Transverse colon (tissue), 4 donors: ENCODE results near the gene ZNF91. TPM values are rescaled to one million over a fixed set of nuclear protein-coding genes. Genes with fewer than 3 reads are reported as not detected.
"Not testable (repeated sequence)": the region's sequence is repeated elsewhere in the genome, so short reads cannot be mapped to it uniquely, and the experiment has no call there.

Source experiments
- DNase-seq: peaks from one replicate; pipeline ENCODE4 v3.0.0-alpha.2; 2019
- H3K27ac ChIP-seq, 4 donors: fragments of 200-600 bp; sonication (generic); 2 replicates each; pipeline ENCODE4 v1.5.1; 2016 to 2018; ENCODE audit warnings: inconsistent platforms in 4 of 4
- H3K27me3 ChIP-seq: fragments of 200-600 bp; sonication (generic); 2 replicates; pipeline ENCODE4 v1.5.1; 2017; ENCODE audit warnings: inconsistent platforms
- H3K36me3 ChIP-seq, 4 donors: fragments of 200-600 bp; sonication (generic); 2 replicates each; pipeline ENCODE4 v1.5.1; 2017 to 2019; ENCODE audit warnings: inconsistent platforms in 4 of 4
- H3K4me1 ChIP-seq, 4 donors: fragments of 200-600 bp; sonication (generic); 2 replicates each; pipeline ENCODE4 v1.5.1; 2017 to 2020; ENCODE audit warnings: inconsistent platforms in 4 of 4
- H3K4me3 ChIP-seq, 4 donors: fragments of 200-600 bp; sonication (generic); 1 replicate in 1 of 4; 2 replicates in 3 of 4; pipeline versions ENCODE4 v1.5.1 to v1.6.1; 2017 to 2019; ENCODE audit warnings: inconsistent platforms in 4 of 4
- H3K9me3 ChIP-seq, 2 donors: fragments of 200-600 bp; sonication (generic); 2 replicates each; pipeline ENCODE4 v1.5.1; 2017 to 2019; ENCODE audit warnings: inconsistent platforms in 2 of 2
- EP300 ChIP-seq: sonication (generic); formaldehyde crosslinking; IDR thresholded peaks from one replicate; pipeline ENCODE4 v1.6.1; 2017; ENCODE audit warnings: antibody characterized with exemption, low read depth
- POLR2A ChIP-seq: fragments of 450-650 bp; IDR thresholded peaks from one replicate; pipeline ENCODE4 v1.6.1; 2016; ENCODE audit warnings: antibody characterized with exemption, mild to moderate bottlenecking, moderate library complexity
- POLR2AphosphoS5 ChIP-seq, 3 donors: sonication (generic); formaldehyde crosslinking; IDR thresholded peaks; one replicate each; pipeline ENCODE4 v1.6.1; 2016; ENCODE audit warnings: antibody characterized with exemption in 3 of 3
- WGBS, 2 donors: methylation state at CpG; one replicate each; pipeline ENCODE4 v1.1.5; 2018; ENCODE audit warnings: low coverage in 1 of 2; 5-methylcytosine and 5-hydroxymethylcytosine counted together
- in situ Hi-C, 4 donors: fragments of 200-750 bp; cut with MboI; loops; one replicate each; pipeline versions ENCODE4 v1.15.0 to v1.15.1; 2017; ENCODE audit warnings: low sequenced_read_pairs in 3 of 4, low pct_ligation_motif_present in 1 of 4, low pct_unique_long_range_greater_than_20kb in 1 of 4
- intact Hi-C: fragments of 100-400 bp; cut with DNase I; formaldehyde crosslinking; loops from one replicate; pipeline ENCODE4 v1.15.1; 2023; ENCODE audit warnings: low total_unique reads
- total RNA-seq, 4 donors: library from RNA; depleted of rRNA; stranded (reverse); fragments of >200 nt; gene quantifications; one replicate each; pipeline ENCODE4 v1.1.0, GENCODE V29; 2016
- TF ChIP-seq, protein P1 (sequence below), 5 experiments: fragments of 200-600 bp in 3 of 5; fragments of 450-650 bp in 2 of 5; sonication (generic) in 3 of 5; IDR thresholded peaks; 1 replicate in 2 of 5; 2 replicates in 3 of 5; pipeline ENCODE4 v1.5.1; 2016 to 2017; ENCODE audit warnings: antibody characterized with exemption in 5 of 5, inconsistent platforms in 3 of 5, mild to moderate bottlenecking in 2 of 5, moderate library complexity in 1 of 5

The ZNF91 gene
- total RNA-seq, 4 donors from 2014 or later, result 93.9 to 236 (median 157) TPM

DNA sequence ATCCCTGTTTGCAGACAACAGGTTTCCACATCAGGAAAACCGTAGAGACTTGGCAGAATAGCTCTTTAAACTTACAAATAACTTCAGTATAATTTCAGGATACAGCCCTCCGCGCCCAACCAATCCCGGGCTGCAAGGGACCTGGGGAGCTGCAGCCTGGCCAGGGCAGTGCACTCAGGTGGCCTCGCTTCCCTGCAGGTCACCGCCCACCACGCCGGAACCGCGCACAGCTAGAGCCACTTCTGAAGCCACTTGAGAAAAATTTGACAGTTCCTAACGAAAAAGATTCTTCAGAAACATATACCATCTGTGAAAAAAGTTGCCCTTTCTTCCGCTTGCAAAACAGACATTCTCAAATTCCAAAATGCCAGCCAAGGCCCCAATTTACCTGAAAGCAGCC is 11.1 kb downstream of the ZNF91 start:
- intact Hi-C loops (no loop called here), in situ Hi-C loops (no loop called here)
- H3K4me1 ChIP-seq, result peaks cover 0 to 16% (median 5%) of the 10 kb centered on the region in 4 donors
- no peak for DNase-seq
- WGBS, 2 donors, result 99 to 100% methylated on average over 2 to 12 of the region's 12 CpGs
- H3K27me3 ChIP-seq, result no peaks in the 10 kb centered on the region
- H3K4me3 ChIP-seq, result no peak overlapping the region
- TF ChIP-seq EP300 (no peak), POLR2AphosphoS5 (IDR thresholded peaks at IDR 0.05) (no peak), POLR2A (no peak)
- TF ChIP-seq, protein P1, sequence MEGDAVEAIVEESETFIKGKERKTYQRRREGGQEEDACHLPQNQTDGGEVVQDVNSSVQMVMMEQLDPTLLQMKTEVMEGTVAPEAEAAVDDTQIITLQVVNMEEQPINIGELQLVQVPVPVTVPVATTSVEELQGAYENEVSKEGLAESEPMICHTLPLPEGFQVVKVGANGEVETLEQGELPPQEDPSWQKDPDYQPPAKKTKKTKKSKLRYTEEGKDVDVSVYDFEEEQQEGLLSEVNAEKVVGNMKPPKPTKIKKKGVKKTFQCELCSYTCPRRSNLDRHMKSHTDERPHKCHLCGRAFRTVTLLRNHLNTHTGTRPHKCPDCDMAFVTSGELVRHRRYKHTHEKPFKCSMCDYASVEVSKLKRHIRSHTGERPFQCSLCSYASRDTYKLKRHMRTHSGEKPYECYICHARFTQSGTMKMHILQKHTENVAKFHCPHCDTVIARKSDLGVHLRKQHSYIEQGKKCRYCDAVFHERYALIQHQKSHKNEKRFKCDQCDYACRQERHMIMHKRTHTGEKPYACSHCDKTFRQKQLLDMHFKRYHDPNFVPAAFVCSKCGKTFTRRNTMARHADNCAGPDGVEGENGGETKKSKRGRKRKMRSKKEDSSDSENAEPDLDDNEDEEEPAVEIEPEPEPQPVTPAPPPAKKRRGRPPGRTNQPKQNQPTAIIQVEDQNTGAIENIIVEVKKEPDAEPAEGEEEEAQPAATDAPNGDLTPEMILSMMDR (IDR thresholded peaks at IDR 0.05), result no peak
- H3K9me3 ChIP-seq, result peaks cover 47 to 51% of the 10 kb centered on the region in 2 donors
- peaks cover 2 to 81% (median 42%) of the 10 kb centered on the region in 4 donors for H3K36me3 ChIP-seq
- no peak overlapping the region for H3K27ac ChIP-seq

DNA sequence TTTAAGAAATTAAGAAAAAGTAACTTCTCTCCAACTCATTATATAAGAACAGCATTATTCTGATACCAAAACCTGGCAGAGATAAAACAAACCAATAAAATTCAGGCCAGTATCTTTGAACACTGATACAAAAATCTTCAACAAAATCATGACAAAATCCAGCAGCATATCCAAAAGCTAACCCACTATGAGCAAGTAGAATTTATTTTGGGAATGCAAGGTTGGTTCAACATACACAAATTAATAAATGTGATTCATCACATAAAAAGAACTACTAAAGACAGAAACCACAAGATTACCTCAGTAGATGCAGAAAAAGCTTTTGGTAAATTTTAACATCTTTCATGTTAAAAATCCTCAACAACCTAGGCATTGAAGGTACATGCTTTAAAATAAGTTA is 12.3 kb downstream of the ZNF91 start:
- in situ Hi-C loops (no loop called here), intact Hi-C loops (no loop called here)
- no peak overlapping the region for H3K27ac ChIP-seq
- H3K4me3 ChIP-seq, result no peak overlapping the region
- H3K36me3 ChIP-seq, result peaks cover 0 to 81% (median 41%) of the 10 kb centered on the region in 4 donors
- TF ChIP-seq, protein P1 (IDR thresholded peaks at IDR 0.05), result no peak
- H3K27me3 ChIP-seq, result no peaks in the 10 kb centered on the region
- no peak for DNase-seq
- peaks cover 57% of the 10 kb centered on the region in 2 donors for H3K9me3 ChIP-seq
- peaks cover 0 to 20% (median 7%) of the 10 kb centered on the region in 4 donors for H3K4me1 ChIP-seq

DNA sequence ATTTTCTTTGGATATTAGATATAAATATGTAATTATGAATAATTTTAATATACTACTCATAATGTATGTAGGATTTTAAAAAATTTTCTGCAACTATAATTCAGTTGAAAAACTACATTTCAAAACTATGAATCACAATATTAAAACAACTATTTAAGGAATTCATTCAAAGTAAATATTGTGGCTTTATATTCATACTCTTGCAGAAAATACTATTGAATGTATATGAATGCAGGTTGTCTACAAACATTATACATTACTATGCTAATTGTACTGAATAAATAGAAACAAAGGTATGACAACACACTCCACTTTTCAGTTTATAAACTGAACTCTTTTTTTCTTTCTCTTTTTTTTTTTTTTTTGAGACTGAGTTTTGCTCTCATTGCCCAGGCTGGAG is 14.2 kb downstream of the ZNF91 start:
- no peak overlapping the region for H3K4me3 ChIP-seq
- no peak overlapping the region for H3K27ac ChIP-seq
- TF ChIP-seq POLR2A (no peak), EP300 (no peak), POLR2AphosphoS5 (IDR thresholded peaks at IDR 0.05) (no peak)
- TF ChIP-seq, protein P1 (IDR thresholded peaks at IDR 0.05), result no peak
- peaks cover 0 to 81% (median 38%) of the 10 kb centered on the region in 4 donors for H3K36me3 ChIP-seq
- H3K4me1 ChIP-seq, result peaks cover 0 to 22% (median 7%) of the 10 kb centered on the region in 4 donors
- DNase-seq, result no peak
- intact Hi-C loops, result no loop called here
- in situ Hi-C loops, result no loop called here
- no peaks in the 10 kb centered on the region for H3K27me3 ChIP-seq
- peaks cover 58 to 68% of the 10 kb centered on the region in 2 donors for H3K9me3 ChIP-seq

DNA sequence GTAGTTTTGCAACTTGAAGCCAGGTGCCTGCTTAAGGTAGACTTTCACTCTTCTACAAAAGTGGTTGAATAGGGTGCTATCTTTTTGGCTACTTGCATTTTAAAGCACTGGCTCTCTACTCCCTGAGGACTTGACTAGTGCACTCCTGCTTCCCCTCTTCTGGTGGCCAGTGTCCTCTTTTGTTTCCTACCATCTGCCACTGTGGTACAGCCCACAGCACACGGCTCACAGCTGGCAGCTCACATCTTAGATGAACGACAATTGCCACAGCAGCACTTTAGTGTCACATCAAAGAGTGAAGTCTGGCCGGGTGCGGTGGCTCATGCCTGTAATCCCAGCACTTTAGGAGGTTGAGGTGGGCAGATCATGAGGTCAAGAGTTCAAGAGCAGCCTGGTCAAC is 15.6 kb downstream of the ZNF91 start:
- intact Hi-C loops, H3K27ac ChIP-seq, DNase-seq, H3K4me3 ChIP-seq, H3K27me3 ChIP-seq: not testable (repeated sequence)
- WGBS, 2 donors, result 84% methylated on average over 4 of the region's 4 CpGs; no CpG with 5 or more reads in 1 of the 2 donors
- Histone ChIP-seq H3K36me3 (peaks cover 0 to 81% (median 35%) of the 10 kb centered on the region in 4 donors), H3K4me1 (peaks cover 0 to 19% (median 7%) of the 10 kb centered on the region in 4 donors), H3K9me3 (peaks cover 56 to 58% of the 10 kb centered on the region in 2 donors)
- in situ Hi-C loops, result loop anchor here in 1 of 4 donors (5.0 kb wide), 1 partner anchor 418 kb away; no protein-coding TSS in a partner anchor

DNA sequence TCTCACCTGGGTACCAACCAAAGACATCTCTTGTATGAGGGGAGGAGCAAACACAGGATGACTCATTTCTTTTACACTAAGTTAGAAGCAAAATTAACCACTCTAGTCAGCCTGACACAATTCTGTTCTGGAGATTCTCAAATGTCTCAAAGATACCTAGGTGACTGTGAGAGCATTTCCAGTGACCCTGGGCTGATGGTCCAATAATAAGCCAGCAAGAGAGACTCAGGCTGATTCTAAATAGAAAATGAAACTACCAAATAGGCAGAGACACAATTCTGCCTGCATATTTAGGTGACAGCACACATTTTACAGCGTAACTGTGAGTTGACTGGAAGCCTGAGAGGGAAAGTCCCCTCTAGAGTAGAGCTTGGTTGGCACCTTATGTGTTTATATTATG is 16.3 kb downstream of the ZNF91 start:
- H3K27me3 ChIP-seq, result no peaks in the 10 kb centered on the region
- DNase-seq, result no peak
- H3K4me1 ChIP-seq, result peaks cover 0 to 19% (median 7%) of the 10 kb centered on the region in 4 donors
- in situ Hi-C loops (loop anchor here in 1 of 4 donors (5.0 kb wide), 1 partner anchor 418 kb away; no protein-coding TSS in a partner anchor), intact Hi-C loops (no loop called here)
- H3K36me3 ChIP-seq, result peaks cover 0 to 81% (median 34%) of the 10 kb centered on the region in 4 donors
- peaks cover 50% of the 10 kb centered on the region in 2 donors for H3K9me3 ChIP-seq
- H3K27ac ChIP-seq, result no peak overlapping the region
- WGBS, 2 donors, result 63 to 77% methylated on average over 1 of the region's 1 CpG
- no peak overlapping the region for H3K4me3 ChIP-seq
- TF ChIP-seq POLR2A (no peak), POLR2AphosphoS5 (IDR thresholded peaks at IDR 0.05) (peak in 1 of 3 donors; percentile 51)
